Omental fat pad (tissue), 4 donors: ENCODE measurements around the gene NDUFA12. TPM values are rescaled to one million over a fixed set of nuclear protein-coding genes. Genes with fewer than 3 reads are reported as not detected.

Experiments
- ATAC-seq: fragments of 150-250 bp; one replicate; pipeline ENCODE4 v1.9.1; 2016; ENCODE audit warnings: mild to moderate bottlenecking, moderate library complexity; ENCODE audit not compliant: low FRiP score
- DNase-seq: peaks from one replicate; pipeline ENCODE4 v3.0.0-alpha.2; 2019; ENCODE audit warnings: low spot score
- total RNA-seq, 4 donors: library from RNA; depleted of rRNA; stranded (reverse); fragments of >200 nt; gene quantifications; one replicate each; pipeline ENCODE4 v1.1.0, GENCODE V29; 2016
- TF ChIP-seq, protein P1 (sequence below), 3 donors: fragments of 450-650 bp; IDR thresholded peaks; one replicate each; pipeline ENCODE4 v1.5.1; 2016 to 2017; ENCODE audit warnings: antibody characterized with exemption in 3 of 3, mild to moderate bottlenecking in 3 of 3, moderate library complexity in 2 of 3

The NDUFA12 gene
- total RNA-seq, 4 donors from 2014 or later, result 60.0 to 109 (median 82.5) TPM

DNA sequence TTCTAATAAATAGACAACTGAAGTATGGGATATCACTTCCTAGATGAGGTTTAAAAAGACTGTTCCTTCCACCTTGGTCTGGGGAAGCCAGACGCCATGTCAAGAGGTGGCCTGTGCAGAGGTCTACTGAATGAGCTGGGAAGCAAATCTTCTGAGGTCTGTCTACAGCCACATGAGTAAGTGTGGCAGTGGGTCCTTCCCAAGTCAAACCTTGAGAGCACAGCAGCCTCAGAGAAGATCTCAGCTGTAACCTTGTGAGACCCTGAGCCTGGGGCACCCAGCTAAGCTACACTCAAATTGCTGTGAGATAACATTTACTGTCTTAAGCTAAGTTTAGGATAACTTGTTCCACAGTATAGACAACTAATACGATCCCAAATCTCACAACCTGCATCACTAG, 20.2 kb downstream of the NDUFA12 start:
- no peak for ATAC-seq
- TF ChIP-seq, protein P1, sequence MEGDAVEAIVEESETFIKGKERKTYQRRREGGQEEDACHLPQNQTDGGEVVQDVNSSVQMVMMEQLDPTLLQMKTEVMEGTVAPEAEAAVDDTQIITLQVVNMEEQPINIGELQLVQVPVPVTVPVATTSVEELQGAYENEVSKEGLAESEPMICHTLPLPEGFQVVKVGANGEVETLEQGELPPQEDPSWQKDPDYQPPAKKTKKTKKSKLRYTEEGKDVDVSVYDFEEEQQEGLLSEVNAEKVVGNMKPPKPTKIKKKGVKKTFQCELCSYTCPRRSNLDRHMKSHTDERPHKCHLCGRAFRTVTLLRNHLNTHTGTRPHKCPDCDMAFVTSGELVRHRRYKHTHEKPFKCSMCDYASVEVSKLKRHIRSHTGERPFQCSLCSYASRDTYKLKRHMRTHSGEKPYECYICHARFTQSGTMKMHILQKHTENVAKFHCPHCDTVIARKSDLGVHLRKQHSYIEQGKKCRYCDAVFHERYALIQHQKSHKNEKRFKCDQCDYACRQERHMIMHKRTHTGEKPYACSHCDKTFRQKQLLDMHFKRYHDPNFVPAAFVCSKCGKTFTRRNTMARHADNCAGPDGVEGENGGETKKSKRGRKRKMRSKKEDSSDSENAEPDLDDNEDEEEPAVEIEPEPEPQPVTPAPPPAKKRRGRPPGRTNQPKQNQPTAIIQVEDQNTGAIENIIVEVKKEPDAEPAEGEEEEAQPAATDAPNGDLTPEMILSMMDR (IDR thresholded peaks at IDR 0.05), result no peak
- no peak for DNase-seq

DNA sequence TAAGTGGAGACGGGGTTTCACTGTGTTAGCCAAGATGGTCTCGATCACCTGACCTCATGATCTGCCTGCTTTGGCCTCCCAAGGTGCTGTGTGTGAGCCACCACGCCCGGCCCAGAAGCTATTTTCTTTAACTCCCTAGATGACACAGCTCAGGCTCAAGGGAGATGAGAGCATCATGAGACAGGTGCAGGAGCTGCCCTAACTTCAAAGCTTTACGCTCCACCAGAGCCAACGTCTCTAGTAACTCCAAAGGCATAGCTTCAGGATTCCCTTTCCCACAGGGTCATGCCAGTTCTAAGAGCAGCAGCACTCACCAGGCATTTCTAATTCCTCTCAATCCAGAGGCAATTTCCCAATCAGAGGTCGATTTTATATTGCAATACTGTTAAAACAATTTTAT, 21.0 kb downstream of the NDUFA12 start:
- TF ChIP-seq, protein P1 (IDR thresholded peaks at IDR 0.05), result no peak
- ATAC-seq, result no peak
- no peak for DNase-seq

DNA sequence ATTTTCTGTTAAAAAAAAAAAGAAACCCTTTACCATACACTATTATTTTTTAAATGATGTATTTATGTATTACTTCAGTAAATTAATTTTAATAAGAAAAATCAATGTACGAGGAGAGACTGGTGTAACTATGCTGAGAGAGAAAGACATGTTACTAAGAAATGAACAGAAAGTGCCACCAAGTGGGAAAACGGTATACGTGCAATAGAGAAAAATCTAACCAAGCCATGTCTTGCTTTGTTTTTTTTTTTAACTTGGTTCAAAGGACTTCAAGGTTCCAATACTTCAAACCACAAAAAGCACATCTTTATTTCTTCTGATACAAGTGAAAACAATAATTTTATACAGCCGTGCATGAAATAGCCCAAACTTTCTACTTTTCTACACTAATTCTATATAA, 22.9 kb downstream of the NDUFA12 start:
- TF ChIP-seq, protein P1 (IDR thresholded peaks at IDR 0.05), result no peak
- DNase-seq (no peak), ATAC-seq (no peak)

DNA sequence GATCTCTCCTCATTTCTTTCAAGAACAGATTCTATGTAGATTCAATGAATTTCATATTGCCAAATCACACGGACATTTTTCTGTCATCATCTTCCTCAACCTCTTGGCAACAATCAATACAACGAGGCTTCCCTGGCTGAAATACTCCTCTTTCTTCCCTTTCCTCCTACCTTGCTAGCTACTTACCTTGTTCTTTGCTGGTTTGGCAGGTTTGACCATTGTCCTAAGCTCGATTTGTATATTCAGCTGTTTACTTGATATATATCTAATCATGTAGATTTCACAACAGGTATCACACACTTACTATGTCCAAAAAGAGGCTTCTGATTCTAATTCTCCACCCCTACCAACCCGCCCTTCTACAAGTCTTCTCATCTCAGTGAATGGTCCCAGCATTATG, 23.6 kb downstream of the NDUFA12 start:
- DNase-seq (no peak), ATAC-seq (no peak)
- TF ChIP-seq, protein P1 (IDR thresholded peaks at IDR 0.05), result no peak

DNA sequence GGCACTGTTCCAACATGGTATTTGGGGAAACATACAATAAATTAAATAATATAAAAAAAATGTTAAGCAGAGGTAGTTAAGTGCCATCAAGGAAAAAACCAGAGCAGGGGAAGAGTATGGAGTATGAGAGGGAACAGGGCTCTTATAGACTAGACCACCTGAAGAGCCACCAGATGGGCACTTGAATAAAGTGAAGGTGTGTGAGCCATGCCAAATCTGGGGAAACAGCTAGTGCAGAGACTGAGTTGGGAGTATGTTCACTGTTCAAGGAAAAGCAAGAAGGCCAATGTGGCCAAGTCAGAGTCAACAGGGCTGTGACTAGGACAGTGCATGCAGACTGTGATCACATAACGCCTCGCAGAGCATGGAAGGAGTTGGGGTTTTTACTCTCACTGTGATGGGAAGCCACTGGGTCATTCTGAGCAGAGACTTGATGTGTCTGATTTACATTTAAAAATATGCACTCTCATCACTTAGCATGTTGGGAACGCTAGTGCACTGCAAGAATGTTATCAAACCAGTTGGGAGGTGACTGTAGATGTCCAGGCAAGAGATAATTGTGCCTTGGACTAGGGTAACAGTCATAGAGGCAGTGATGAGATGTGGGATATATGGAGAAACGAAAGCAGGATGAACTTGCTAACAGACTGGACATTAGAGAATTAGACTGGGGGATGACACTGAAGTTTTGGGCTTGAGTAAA, 25.6 kb downstream of the NDUFA12 start:
- DNase-seq, result no peak
- TF ChIP-seq, protein P1 (IDR thresholded peaks at IDR 0.05), result no peak
- no peak for ATAC-seq

DNA sequence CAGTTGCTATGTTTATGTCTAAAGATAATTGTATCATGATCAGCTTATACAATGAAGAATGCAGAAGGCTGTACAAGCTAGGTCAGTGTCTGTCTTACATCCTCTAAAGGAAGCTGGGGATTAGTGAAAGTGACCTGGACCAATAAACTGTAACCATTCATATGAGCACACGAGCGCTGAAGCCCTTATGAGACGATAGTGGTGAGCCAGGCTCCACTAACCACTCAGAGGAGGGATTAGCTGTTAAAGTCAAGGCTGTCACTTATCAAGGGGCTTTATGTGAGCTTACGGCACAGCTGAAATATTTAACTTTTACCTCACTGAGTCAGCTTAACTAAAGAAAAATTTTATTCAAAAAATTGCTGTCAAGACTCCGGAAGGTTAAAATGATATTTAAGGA, 30.3 kb downstream of the NDUFA12 start:
- no peak for DNase-seq
- TF ChIP-seq, protein P1 (IDR thresholded peaks at IDR 0.05), result no peak
- ATAC-seq, result no peak

DNA sequence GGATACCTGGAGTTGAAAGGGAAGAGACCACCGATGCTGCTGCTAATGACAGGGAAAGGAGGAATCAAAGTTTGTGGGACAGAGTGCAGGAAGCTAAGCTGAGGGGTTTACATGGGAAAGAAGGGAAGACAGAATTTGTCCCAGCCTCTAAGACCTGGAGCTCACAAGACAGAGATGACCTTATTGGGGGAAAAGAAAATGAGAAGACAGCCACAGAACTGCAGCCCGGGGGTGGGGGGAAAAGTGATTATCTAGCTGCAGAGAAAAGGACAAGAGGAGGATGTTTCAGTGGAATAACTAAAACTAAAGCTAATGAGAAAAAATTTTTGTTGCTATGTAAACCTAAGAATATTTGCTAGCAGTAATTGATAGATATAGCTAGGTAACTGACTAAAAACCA, 30.7 kb downstream of the NDUFA12 start:
- TF ChIP-seq, protein P1 (IDR thresholded peaks at IDR 0.05), result no peak
- no peak for DNase-seq
- ATAC-seq, result no peak
